ENCODE results near the gene SPDYE8. TPM values are rescaled to one million over a fixed set of nuclear protein-coding genes. Genes with fewer than 3 reads are reported as not detected.
"Not testable (repeated sequence)": the region's sequence is repeated elsewhere in the genome, so short reads cannot be mapped to it uniquely, and the experiment has no call there.

The SPDYE8 gene

DNA sequence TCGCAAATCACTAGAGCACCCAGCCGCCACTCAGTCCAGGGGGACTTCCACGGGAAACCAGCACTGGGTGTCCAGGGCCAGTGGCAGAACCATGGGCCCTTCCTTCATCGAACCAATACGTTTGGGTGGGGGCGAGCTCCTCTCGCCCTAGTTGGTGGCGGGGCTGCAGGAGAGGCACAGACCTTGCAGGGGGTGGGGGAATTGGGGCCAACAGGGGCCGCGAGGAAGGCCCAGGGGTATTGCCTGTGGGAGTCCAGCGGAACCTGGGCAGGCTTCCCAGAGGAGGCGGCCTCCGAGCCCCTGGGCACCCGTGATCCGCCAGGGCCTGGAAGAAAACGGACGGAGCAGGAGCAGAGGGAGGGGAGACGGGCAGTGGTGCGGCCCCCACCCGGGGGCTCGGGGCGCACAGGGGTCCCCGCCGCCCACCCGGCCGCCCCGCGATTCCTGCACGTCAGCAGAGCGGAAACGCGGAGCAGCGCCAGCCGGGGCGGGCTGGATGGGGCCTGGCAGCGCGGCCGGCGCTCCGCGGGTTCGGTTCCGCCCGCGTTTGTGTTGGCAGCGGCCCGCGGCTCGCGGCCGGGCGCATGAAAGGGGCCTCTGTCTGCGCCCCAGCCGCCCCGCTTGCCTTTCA, 53.8 kb downstream of the SPDYE8 start:
- H4K8ac ChIP-seq (ENCODE audit: low read length); H2BK12ac ChIP-seq (ENCODE audit: low read length in 2 of 2); H2BK120ac ChIP-seq (ENCODE audit: low read depth, low read length); H2BK15ac ChIP-seq (ENCODE audit: low read depth, poor library complexity, severe bottlenecking); H3K79me1 ChIP-seq (replicated peaks; ENCODE audit: low read length, poor library complexity, severe bottlenecking); H3K14ac ChIP-seq (ENCODE audit: low read length in 2 of 2); H3K36me3 ChIP-seq (ENCODE audit: control insufficient read depth in 1 of 2, insufficient read depth in 2 of 2, low read depth in 1 of 2, low read length in 2 of 2); H3K4me3 ChIP-seq (ENCODE audit: insufficient read depth in 1 of 2, low read depth in 1 of 2, low read length in 2 of 2); H3K4me1 ChIP-seq (ENCODE audit: control insufficient read depth, insufficient read depth, low read depth, low read length); H3K27ac ChIP-seq (ENCODE audit: low read length, poor library complexity, severe bottlenecking); DNase-seq; H2AFZ ChIP-seq (ENCODE audit: low read depth, low read length); H2BK5ac ChIP-seq (ENCODE audit: low read depth, low read length, poor library complexity, severe bottlenecking); H2AK5ac ChIP-seq (ENCODE audit: low read length, severe bottlenecking); H3K4ac ChIP-seq (ENCODE audit: low read depth in 1 of 2, low read length in 2 of 2); H3K9ac ChIP-seq (ENCODE audit: low read length); H3K23ac ChIP-seq (ENCODE audit: low read length in 2 of 2); H4K91ac ChIP-seq (ENCODE audit: low read length); H3K18ac ChIP-seq (ENCODE audit: low read depth in 1 of 2, low read length in 2 of 2); H3K4me2 ChIP-seq (ENCODE audit: low read length, poor library complexity, severe bottlenecking); H3K27me3 ChIP-seq (ENCODE audit: control insufficient read depth in 1 of 2, insufficient read depth in 1 of 2, low read length in 2 of 2); H3K9me3 ChIP-seq (ENCODE audit: control insufficient read depth, low read length): not testable (repeated sequence)
- WGBS, result 100% methylated on average over 2 of the region's 55 CpGs

DNA sequence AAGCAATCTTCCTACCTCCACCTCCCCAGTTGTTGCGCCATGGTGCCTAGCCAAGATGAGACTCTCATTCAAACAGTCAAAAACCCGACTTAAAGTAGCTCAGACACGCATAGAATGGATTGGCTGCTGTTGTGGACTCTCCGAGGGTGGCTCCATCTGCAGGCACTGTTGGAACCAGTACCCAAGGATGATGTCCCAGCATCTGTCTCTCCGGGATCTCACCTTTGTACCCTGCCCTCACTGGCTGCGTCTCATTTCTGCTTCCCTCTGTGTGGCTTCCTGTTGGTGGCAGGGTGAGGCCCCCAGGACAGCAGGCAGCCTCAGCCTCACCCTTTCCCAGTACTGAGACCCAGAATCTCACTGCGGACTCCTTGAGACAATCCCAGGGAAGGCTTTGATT, 54.8 kb downstream of the SPDYE8 start:
- no CpG with 5 or more reads among the region's 7 CpGs for WGBS
- not testable (repeated sequence) for H3K27me3 ChIP-seq (ENCODE audit: control insufficient read depth in 1 of 2, insufficient read depth in 1 of 2, low read length in 2 of 2); H3K14ac ChIP-seq (ENCODE audit: low read length in 2 of 2); H2AK5ac ChIP-seq (ENCODE audit: low read length, severe bottlenecking); H3K4me3 ChIP-seq (ENCODE audit: insufficient read depth in 1 of 2, low read depth in 1 of 2, low read length in 2 of 2); H3K23ac ChIP-seq (ENCODE audit: low read length in 2 of 2); H3K27ac ChIP-seq (ENCODE audit: low read length, poor library complexity, severe bottlenecking); H3K4me1 ChIP-seq (ENCODE audit: control insufficient read depth, insufficient read depth, low read depth, low read length); H2AFZ ChIP-seq (ENCODE audit: low read depth, low read length); H2BK5ac ChIP-seq (ENCODE audit: low read depth, low read length, poor library complexity, severe bottlenecking); H4K8ac ChIP-seq (ENCODE audit: low read length); H3K4ac ChIP-seq (ENCODE audit: low read depth in 1 of 2, low read length in 2 of 2); H3K18ac ChIP-seq (ENCODE audit: low read depth in 1 of 2, low read length in 2 of 2); H3K9me3 ChIP-seq (ENCODE audit: control insufficient read depth, low read length); H4K91ac ChIP-seq (ENCODE audit: low read length); H3K36me3 ChIP-seq (ENCODE audit: control insufficient read depth in 1 of 2, insufficient read depth in 2 of 2, low read depth in 1 of 2, low read length in 2 of 2); H2BK15ac ChIP-seq (ENCODE audit: low read depth, poor library complexity, severe bottlenecking); H2BK12ac ChIP-seq (ENCODE audit: low read length in 2 of 2); H2BK120ac ChIP-seq (ENCODE audit: low read depth, low read length); DNase-seq; H3K9ac ChIP-seq (ENCODE audit: low read length); H3K4me2 ChIP-seq (ENCODE audit: low read length, poor library complexity, severe bottlenecking); H3K79me1 ChIP-seq (replicated peaks; ENCODE audit: low read length, poor library complexity, severe bottlenecking)

DNA sequence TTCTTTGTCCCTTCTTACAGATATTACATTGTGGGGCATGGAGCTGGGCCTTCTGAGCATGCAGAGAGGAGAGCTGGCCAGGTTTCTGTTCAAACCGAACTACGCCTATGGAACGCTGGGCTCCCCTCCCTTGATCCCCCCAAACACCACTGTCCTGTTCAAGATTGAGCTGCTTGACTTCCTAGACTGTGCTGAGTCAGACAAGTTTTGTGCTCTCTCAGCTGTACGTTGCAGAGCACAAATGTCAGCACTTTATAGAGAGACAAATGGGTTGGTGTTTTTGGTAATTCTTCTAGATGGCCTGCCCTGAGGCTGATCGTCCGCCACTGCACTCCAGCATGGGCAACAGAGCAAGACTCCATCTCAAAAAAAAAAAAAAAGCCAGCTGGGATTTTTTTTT, 58.1 kb downstream of the SPDYE8 start:
- not testable (repeated sequence) for H2BK5ac ChIP-seq (ENCODE audit: low read depth, low read length, poor library complexity, severe bottlenecking); H3K4ac ChIP-seq (ENCODE audit: low read depth in 1 of 2, low read length in 2 of 2); H2AFZ ChIP-seq (ENCODE audit: low read depth, low read length); H2BK15ac ChIP-seq (ENCODE audit: low read depth, poor library complexity, severe bottlenecking); H3K23ac ChIP-seq (ENCODE audit: low read length in 2 of 2); H3K4me1 ChIP-seq (ENCODE audit: control insufficient read depth, insufficient read depth, low read depth, low read length); H3K27ac ChIP-seq (ENCODE audit: low read length, poor library complexity, severe bottlenecking); H2AK5ac ChIP-seq (ENCODE audit: low read length, severe bottlenecking); DNase-seq; H4K91ac ChIP-seq (ENCODE audit: low read length); H3K27me3 ChIP-seq (ENCODE audit: control insufficient read depth in 1 of 2, insufficient read depth in 1 of 2, low read length in 2 of 2); H2BK12ac ChIP-seq (ENCODE audit: low read length in 2 of 2); H3K9ac ChIP-seq (ENCODE audit: low read length); H3K18ac ChIP-seq (ENCODE audit: low read depth in 1 of 2, low read length in 2 of 2); H3K14ac ChIP-seq (ENCODE audit: low read length in 2 of 2); H3K4me2 ChIP-seq (ENCODE audit: low read length, poor library complexity, severe bottlenecking); H3K4me3 ChIP-seq (ENCODE audit: insufficient read depth in 1 of 2, low read depth in 1 of 2, low read length in 2 of 2); H4K8ac ChIP-seq (ENCODE audit: low read length); H3K79me1 ChIP-seq (replicated peaks; ENCODE audit: low read length, poor library complexity, severe bottlenecking); H2BK120ac ChIP-seq (ENCODE audit: low read depth, low read length); H3K9me3 ChIP-seq (ENCODE audit: control insufficient read depth, low read length); H3K36me3 ChIP-seq (ENCODE audit: control insufficient read depth in 1 of 2, insufficient read depth in 2 of 2, low read depth in 1 of 2, low read length in 2 of 2)
- WGBS, result no CpG with 5 or more reads among the region's 6 CpGs

Small RNA genes within 50 kb of the gene (small RNA-seq; reads per million reads assigned to genes)
- not detected for gene RF00019 (ENCODE audit: low read depth)
